K562 (cell line): ENCODE data around the gene RGR.

Experiments
- ATF1 ChIP-seq, 2 experiments: fragments of 450-650 bp in 1 of 2; IDR thresholded peaks; 2 replicates each; pipeline ENCODE4 v1.6.1; 2016; ENCODE audit warnings: missing compliant biosample characterization in 1 of 2, missing genetic modification characterization in 1 of 2
- ATF3 ChIP-seq, 2 experiments: fragments of 450-650 bp in 1 of 2; sonication (generic) in 1 of 2; formaldehyde crosslinking in 1 of 2; IDR thresholded peaks in 1 of 2; conservative IDR thresholded peaks in 1 of 2; 2 replicates each; pipeline versions ENCODE4 v1.6.1 to v1.8.1; 2016 to 2023; ENCODE audit warnings: mild to moderate bottlenecking in 2 of 2, moderate library complexity in 2 of 2, inconsistent platforms in 1 of 2, missing genetic modification reagents in 1 of 2
- FOSL1 ChIP-seq: fragments of 200-800 bp; sonication (Bioruptor generic); conservative IDR thresholded peaks from 2 replicates; pipeline ENCODE4 v1.6.1; 2016; ENCODE audit warnings: missing genetic modification characterization, missing compliant biosample characterization
- NFATC3 ChIP-seq: fragments of 450-650 bp; IDR thresholded peaks from 2 replicates; pipeline ENCODE4 v1.6.1; 2017; ENCODE audit warnings: mild to moderate bottlenecking
- POLR2A ChIP-seq: fragments of 450-650 bp; conservative IDR thresholded peaks from 2 replicates; pipeline ENCODE4 v1.6.1; 2016
- RBBP5 ChIP-seq: fragments of 200-600 bp; sonication (generic); IDR thresholded peaks from 2 replicates; pipeline ENCODE4 v1.6.1; 2012; ENCODE audit warnings: borderline replicate concordance, mild to moderate bottlenecking, low read length, control low read depth, inconsistent platforms; ENCODE audit not compliant: insufficient read depth, poor library complexity, severe bottlenecking
- RFX5 ChIP-seq: IDR thresholded peaks from 2 replicates; pipeline ENCODE4 v1.6.1; 2011; ENCODE audit warnings: low read depth, mild to moderate bottlenecking, improper control_type of control experiment, low read length
- TGIF2 ChIP-seq: sonication (generic); formaldehyde crosslinking; IDR thresholded peaks from 2 replicates; pipeline ENCODE4 v1.8.1; 2022; ENCODE audit warnings: mild to moderate bottlenecking, missing genetic modification reagents, moderate library complexity

- TF ChIP-seq RFX5 (no peak), FOSL1 (tag) (no peak), RBBP5 (no peak), ATF3 (IDR thresholded peaks at IDR 0.05) (no peak), ATF3 (CRISPR knock-in tag; conservative IDR thresholded peaks at IDR 0.05) (no peak), ATF1 (CRISPR knock-in tag; IDR thresholded peaks at IDR 0.05) (no peak), ATF1 (tag; IDR thresholded peaks at IDR 0.05) (no peak), TGIF2 (CRISPR knock-in tag) (no peak), POLR2A (no peak), NFATC3 (no peak)
Measured at GRCh38 chr10:84216834-84217233, 28.0 kb upstream of the RGR start.
